NCI-H69 (cell line): ENCODE data around the gene UBA3.

Source experiments
- DNase-seq: peaks from one replicate; lab custom pipeline; 2025; lab: John Stamatoyannopoulos, UW

The UBA3 gene

GRCh38 chr3:69080233-69080920 lies at the start of gene UBA3:
TSS of gene UBA3 (minus strand) at chr3:69080365. CDS start at chr3:69080353, 12 bp downstream.
- peak; percentile 91 for DNase-seq

DNA sequence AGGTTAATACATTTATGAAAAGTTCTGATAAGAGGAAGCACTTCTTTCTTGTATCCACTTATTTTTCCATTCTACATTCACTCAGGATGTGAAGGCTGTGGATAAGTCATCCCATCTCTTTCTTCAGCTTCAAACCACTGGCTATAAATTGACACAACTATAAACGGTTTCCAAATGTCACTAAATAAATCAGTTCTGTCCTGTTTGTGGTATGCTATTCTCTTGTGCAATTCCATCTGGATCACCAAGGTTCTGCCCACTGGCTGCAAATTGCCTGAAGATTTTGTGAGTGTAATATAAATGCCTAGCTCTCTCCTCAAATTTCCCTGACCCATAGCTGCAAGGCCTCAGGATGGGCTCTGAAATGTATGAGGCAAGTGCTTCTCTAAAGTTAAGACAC lies 49.4 kb upstream of the UBA3 start:
- no peak for DNase-seq

- DNase-seq: no peak
Observed at GRCh38 chr3:69128509-69128908, 48.3 kb upstream of the UBA3 start.

- DNase-seq: no peak
Observed at GRCh38 chr3:69126999-69127398, 46.8 kb upstream of the UBA3 start.

GRCh38 chr3:69126216-69126615 lies 46.1 kb upstream of the UBA3 start:
- no peak for DNase-seq

- no peak for DNase-seq
Observed at GRCh38 chr3:69122403-69122802, 42.2 kb upstream of the UBA3 start, which contains the start of gene LMOD3. TSS of gene LMOD3 (minus strand) at chr3:69122595. CDS start at chr3:69122386, 209 bp downstream.

GRCh38 chr3:69121950-69122349 lies 41.8 kb upstream of the UBA3 start:
- DNase-seq: no peak

DNA sequence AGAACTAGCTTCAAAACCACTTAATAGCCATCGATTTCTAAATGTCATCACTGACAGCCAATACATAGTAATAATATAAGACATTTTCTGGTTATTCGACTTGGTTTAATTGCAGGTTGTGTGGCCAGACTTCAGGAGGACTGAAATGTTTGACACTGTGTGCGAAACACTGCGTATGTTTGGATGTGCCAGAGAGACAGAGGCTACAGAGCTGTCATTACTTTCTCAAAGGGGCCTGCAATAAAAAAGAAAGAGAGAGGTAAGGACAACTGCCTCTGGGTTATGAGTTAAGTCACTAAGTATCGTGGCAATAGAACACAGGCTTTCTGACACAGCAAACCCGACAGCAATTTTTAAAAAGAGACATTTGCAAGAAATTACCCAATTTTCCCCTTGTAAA lies 41.3 kb upstream of the UBA3 start:
- no peak for DNase-seq

GRCh38 chr3:69120879-69121464 lies 40.8 kb upstream of the UBA3 start:
- peak; percentile 55 for DNase-seq

GRCh38 chr3:69119681-69120080 lies 39.5 kb upstream of the UBA3 start:
- no peak for DNase-seq

DNA sequence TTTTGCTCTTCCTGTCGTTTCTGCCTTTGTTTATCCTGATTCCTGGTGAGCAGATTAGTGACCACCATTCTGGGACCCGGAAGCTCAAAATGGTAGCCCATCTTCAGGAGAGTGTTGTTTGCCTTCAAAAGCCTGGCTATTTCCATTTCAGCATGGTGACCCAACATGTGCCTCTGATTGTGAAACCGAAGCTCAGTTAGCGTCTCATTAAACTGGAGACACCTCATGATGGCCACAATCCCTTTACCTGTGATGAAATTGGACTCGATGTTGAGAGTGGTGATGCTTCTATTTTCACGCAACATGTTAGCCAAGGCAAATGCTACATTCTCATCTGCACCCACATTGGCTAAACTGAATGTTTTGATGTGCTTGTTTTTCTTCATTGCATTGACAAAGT lies 39.0 kb upstream of the UBA3 start:
- no peak for DNase-seq

DNA sequence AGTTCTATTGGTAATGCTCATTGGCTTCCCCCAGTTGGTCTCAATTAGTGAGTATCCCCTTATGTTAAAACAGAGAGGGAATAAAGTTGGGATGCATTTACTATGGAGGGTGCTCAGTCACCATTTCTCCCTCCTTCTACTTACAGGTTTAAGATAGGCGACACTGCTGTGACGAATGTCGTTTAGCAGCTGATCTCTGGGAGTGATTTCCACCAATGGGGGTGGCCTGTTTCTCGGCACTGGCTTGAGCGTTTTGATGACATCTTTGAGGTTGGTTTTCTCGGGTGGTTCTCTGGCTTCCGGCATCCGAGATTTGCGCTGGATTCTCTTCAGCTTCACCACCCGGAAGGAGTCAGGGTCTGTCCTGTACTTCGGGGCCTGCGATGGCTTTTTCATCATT lies 38.4 kb upstream of the UBA3 start:
- DNase-seq: no peak

- DNase-seq: no peak
Observed at GRCh38 chr3:69116897-69117296, 36.7 kb upstream of the UBA3 start.

- DNase-seq: no peak
Observed at GRCh38 chr3:69116162-69116561, 36.0 kb upstream of the UBA3 start.

GRCh38 chr3:69115731-69116130 lies 35.6 kb upstream of the UBA3 start:
- no peak for DNase-seq

- no peak for DNase-seq
Observed at GRCh38 chr3:69113536-69113935, 33.4 kb upstream of the UBA3 start.

- no peak for DNase-seq
Observed at GRCh38 chr3:69110941-69111546, 30.9 kb upstream of the UBA3 start.

DNA sequence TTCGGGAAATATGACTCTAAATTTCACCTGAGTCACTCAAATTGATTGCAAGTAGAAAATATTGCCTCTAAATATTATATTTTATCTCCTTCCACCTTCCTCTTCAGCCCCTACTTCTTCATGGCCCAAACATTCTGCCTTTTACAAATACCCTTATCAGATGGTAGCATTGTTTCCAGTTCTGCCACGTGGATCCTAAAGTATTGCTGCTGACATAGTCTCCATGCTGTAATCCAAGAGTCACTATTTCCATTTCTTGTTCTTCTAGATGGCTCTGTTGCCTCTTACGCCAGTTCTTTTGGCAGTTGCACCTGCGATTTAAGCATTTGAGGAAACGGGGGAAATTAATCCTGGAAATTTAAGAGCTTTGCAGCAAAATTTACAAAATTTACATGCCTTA lies 28.6 kb upstream of the UBA3 start:
- DNase-seq: no peak

DNA sequence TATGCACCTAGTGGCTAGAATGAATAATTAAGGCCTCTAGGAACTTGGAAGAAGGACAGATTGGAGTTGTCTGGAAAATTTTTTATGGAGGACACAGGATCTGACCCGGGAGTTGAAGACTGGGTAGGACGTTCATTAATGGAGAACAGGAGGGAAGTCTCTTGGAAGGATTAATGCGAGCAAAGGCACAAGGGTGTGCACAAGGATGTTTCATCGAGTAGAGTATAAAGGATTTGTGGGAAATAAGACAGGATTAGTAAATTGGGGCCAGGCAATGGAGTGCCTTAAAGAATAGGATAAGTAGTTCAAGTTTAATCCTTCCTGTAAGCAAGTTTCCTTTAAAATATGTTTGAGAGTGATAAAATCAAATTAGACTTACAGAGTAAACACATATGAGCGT lies 27.7 kb upstream of the UBA3 start:
- no peak for DNase-seq

GRCh38 chr3:69105320-69105719 lies 25.2 kb upstream of the UBA3 start:
- no peak for DNase-seq

DNA sequence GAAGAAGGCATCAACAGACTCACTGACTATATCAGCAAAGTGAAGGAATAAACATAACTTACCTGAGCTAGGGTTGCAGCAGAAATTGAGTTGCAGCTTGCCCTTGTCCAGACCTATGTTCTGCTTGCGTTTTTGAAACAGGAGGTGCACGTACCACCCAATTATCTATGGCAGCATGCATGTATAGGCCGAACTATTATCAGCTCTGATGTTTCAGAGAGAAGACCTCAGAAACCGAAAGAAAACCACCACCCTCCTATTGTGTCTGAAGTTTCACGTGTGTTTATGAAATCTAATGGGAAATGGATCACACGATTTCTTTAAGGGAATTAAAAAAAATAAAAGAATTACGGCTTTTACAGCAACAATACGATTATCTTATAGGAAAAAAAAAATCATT lies 24.4 kb upstream of the UBA3 start:
- DNase-seq: no peak

DNA sequence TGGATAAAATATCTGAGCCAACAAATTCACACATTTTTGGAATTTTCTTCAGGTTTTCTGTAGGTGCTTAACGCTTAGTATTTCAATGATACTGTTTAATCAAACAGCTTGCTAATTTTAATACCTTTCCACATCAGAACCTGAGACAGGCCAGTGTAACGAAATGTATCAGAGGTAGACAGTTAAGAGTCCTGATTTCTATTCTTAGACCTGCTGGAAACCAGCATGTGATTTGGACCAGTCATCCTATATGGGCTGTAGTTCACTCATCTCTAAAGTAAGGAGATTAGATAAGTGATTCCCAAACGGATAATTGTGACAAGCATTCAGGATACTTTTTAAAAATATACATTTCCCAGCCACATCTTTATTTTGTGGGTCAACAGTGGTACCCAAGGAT lies 23.0 kb upstream of the UBA3 start:
- no peak for DNase-seq

- no peak for DNase-seq
Observed at GRCh38 chr3:69102384-69102783, 22.2 kb upstream of the UBA3 start.

DNA sequence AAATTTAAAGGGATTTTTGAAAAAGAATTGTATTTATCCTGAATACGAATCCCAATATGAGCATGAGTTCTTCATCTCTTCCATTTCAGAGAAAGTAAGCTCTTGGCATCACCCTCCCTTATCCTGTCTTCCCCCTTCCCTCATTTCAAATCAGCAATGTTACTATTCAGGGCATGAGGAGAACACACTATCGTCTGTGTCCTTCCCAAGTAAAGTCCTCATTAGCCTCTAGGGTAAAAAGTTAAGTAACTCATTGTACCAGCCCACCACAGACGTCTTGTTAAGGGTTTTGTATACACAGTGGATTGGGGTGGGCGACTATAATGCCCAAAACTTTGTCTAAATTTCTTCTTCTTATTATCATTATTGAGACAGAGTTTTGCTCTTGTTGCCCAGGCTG lies 19.4 kb upstream of the UBA3 start:
- DNase-seq: no peak
